Measurements from ENCODE around the gene SYNDIG1.

Gene SYNDIG1

DNA sequence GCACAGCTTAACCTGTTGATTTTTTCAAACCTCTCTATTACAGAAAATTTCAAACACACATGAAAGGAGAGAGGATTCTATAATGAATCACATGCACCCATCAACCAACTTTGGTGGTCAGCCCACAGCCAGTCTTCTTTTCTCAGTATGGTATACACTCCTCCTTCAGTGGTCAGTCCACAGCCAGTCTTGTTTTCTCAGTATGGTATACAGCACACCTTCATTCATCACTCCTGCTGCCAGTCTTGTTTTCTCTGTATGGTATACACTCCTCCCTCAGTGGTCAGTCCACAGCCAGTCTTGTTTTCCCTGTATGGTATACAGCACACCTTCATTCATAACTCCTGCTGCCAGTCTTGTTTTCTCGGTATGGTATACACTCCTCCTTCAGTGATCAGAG lies 67.8 kb downstream of the SYNDIG1 start:
- no peak for DNase-seq (ENCODE audit: low read depth)
- H3K4me3 ChIP-seq (replicated peaks; ENCODE audit: low read depth, low read length): no peak overlapping the region
- TF ChIP-seq, protein P1, sequence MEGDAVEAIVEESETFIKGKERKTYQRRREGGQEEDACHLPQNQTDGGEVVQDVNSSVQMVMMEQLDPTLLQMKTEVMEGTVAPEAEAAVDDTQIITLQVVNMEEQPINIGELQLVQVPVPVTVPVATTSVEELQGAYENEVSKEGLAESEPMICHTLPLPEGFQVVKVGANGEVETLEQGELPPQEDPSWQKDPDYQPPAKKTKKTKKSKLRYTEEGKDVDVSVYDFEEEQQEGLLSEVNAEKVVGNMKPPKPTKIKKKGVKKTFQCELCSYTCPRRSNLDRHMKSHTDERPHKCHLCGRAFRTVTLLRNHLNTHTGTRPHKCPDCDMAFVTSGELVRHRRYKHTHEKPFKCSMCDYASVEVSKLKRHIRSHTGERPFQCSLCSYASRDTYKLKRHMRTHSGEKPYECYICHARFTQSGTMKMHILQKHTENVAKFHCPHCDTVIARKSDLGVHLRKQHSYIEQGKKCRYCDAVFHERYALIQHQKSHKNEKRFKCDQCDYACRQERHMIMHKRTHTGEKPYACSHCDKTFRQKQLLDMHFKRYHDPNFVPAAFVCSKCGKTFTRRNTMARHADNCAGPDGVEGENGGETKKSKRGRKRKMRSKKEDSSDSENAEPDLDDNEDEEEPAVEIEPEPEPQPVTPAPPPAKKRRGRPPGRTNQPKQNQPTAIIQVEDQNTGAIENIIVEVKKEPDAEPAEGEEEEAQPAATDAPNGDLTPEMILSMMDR (IDR thresholded peaks at IDR 0.05; ENCODE audit: low read length, missing control alignments): no peak

DNA sequence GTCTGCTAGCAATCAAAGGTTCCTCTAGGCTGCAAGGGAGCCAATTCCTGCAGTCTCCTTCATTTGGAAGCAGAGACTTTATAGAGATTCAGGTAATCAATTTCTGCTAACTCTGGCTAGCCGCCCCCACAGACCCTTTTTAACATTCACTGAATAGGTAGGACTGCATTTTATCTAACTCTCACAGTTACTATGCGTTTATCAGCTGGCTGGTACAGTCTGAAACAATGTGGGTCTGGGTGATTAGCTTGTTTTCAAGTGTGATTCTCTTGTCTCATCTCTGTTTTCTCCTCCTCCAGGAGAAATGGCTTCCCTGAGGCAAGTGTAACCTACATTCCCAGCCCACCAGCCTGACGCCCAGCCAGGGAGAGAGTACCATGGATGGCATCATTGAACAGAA lies 73.3 kb downstream of the SYNDIG1 start:
- H3K4me3 ChIP-seq (replicated peaks; ENCODE audit: low read depth, low read length): no peak overlapping the region
- TF ChIP-seq, protein P1 (IDR thresholded peaks at IDR 0.05; ENCODE audit: low read length, missing control alignments): no peak
- no peak for DNase-seq (ENCODE audit: low read depth)

DNA sequence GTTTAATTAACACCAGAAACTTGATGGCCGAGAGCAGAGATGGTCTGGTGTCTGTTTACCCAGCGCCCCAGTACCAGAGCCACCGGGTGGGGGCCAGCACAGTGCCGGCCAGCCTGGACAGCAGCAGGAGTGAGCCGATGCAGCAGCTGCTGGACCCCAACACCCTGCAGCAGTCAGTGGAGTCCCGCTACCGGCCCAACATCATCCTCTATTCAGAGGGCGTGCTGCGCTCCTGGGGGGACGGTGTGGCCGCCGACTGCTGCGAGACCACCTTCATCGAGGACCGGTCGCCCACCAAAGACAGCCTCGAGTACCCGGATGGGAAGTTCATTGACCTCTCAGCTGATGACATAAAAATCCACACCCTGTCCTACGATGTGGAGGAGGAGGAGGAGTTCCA lies 73.7 kb downstream of the SYNDIG1 start:
- DNase-seq (ENCODE audit: low read depth): no peak
- H3K4me3 ChIP-seq (replicated peaks; ENCODE audit: low read depth, low read length): no peak overlapping the region
- TF ChIP-seq, protein P1 (IDR thresholded peaks at IDR 0.05; ENCODE audit: low read length, missing control alignments): no peak

DNA sequence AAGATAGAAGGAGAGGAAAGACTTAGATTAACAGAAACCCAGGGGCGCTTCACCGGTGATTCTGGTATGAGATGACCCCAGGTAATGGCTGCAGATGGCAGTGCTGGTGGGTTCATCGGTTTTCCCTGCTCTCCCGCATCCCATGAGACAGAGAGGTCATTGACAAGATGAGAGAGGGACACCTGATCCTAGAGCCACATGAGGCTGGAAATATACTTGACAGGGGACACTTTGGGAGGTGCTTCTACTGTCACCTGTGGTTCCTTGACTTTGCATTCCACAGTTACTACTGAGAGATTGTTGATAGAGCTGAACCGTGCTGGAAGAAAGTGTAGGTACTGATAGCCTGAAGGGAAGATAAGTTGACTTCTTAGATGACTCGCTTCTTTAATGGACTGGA lies 74.3 kb downstream of the SYNDIG1 start:
- DNase-seq (ENCODE audit: low read depth): no peak
- TF ChIP-seq, protein P1 (IDR thresholded peaks at IDR 0.05; ENCODE audit: low read length, missing control alignments): no peak
- no peak overlapping the region for H3K4me3 ChIP-seq (replicated peaks; ENCODE audit: low read depth, low read length)

DNA sequence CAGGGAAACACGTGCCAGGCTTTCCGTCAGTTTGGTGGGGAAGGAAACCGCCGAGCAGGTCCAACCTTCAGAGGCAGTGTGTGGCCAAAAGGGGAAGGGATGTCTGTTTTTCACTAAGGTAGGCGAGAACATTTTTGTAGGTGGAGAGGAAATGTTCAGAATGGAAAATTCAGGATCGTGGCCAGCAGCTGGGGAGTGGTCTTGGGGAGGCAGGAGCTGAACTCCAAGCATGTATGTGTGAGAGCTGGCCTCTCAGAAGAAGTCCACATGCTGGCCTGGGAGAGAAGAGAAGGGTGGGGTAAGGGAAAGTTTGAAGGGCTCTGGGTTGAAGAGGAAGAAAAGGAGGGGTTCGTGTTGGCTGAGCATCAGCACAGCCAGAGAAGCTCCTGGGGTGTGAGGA lies 74.9 kb downstream of the SYNDIG1 start:
- no peak for DNase-seq (ENCODE audit: low read depth)
- TF ChIP-seq, protein P1 (IDR thresholded peaks at IDR 0.05; ENCODE audit: low read length, missing control alignments): no peak
- no peak overlapping the region for H3K4me3 ChIP-seq (replicated peaks; ENCODE audit: low read depth, low read length)

DNA sequence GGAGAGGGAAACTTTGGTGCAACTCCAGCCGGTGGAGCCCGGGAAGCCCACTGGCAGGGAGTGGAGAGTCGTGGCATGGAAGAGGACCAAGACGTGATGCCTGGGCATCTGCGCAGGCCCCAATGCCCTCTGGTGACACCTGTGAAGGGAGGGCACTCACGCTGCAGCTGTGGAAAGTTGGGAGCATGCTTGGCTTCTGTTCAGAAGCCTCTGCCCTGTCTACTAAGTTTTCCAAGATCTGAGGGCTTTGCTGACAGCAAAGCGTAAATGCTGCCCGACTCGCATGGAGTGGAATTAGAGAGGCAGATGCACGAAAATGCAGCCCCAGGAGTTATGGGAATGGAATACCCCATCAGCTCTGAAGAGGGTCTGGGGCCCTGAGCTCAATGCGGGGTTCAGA lies 75.7 kb downstream of the SYNDIG1 start:
- TF ChIP-seq, protein P1 (IDR thresholded peaks at IDR 0.05; ENCODE audit: low read length, missing control alignments): no peak
- no peak overlapping the region for H3K4me3 ChIP-seq (replicated peaks; ENCODE audit: low read depth, low read length)

DNA sequence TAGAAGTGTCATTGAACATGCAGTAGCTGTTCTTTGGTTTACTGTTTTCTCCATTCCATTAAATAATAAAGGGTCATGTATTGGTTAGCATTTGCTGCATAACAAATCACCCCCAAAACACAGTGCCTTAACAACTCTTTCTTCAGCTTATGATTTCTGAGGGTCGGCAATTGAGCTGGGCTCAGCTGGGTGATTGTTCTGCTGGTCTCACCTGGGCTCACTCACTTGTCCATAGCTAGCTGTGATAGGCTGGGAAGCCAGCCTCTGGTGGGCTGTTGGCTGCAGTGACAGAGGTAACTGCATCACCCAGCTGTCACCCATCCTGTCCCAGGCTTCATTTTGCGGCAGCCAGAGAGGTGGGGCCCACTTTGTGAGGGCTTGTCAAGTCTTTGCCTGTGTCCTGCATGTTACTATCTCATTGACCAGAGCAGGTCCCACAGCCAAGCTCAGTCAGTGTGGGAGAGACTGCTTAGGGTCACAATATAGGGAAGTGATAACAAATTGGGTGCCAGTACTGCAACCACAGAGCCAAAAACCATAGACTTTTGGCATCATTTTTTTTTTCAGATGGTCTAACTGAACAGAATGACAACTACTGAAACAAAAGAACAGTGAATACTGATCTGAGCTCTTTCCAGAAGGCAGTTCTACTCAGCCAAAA lies 76.9 kb downstream of the SYNDIG1 start:
- TF ChIP-seq, protein P1 (IDR thresholded peaks at IDR 0.05; ENCODE audit: low read length, missing control alignments): no peak
- no peak overlapping the region for H3K4me3 ChIP-seq (replicated peaks; ENCODE audit: low read depth, low read length)
- DNase-seq (ENCODE audit: low read depth): no peak

More for the DNA sequence above, 75.7 kb downstream of the SYNDIG1 start:
- DNase-seq (ENCODE audit: low read depth): no peak
